Measurements from ENCODE around the gene NFATC1.

DNA sequence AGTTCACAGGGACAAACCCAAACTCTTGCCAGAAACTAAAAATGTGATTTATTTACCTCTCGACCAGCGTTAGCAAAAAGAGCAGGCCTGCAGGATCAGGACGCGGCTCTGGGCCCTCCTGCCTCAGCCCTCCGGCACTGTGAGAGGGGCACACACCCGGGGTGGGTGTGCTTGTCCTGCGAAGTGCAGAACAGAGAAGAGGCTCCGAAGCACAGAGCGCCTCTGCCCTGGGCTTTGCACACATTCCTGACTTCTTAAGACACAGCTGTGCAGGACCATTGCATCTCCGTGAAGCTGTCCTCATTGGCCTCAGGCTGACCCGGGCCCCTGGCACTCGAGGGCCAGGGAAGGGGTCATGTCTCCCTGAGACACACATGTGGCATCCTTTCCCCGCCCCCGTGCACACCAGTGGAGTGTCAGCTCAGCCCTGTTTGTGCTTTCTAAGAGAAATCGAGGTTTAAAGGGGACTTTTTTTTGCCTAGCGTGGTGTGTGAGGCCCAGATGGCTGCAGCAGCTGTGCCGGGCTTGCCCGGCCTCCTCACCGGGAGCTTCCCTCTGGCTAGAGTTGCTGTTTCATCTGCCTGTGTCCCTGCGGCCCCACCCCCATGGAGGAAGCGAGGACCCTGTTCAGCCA, 9.9 kb upstream of the NFATC1 start:
- TF ChIP-seq, protein P1, sequence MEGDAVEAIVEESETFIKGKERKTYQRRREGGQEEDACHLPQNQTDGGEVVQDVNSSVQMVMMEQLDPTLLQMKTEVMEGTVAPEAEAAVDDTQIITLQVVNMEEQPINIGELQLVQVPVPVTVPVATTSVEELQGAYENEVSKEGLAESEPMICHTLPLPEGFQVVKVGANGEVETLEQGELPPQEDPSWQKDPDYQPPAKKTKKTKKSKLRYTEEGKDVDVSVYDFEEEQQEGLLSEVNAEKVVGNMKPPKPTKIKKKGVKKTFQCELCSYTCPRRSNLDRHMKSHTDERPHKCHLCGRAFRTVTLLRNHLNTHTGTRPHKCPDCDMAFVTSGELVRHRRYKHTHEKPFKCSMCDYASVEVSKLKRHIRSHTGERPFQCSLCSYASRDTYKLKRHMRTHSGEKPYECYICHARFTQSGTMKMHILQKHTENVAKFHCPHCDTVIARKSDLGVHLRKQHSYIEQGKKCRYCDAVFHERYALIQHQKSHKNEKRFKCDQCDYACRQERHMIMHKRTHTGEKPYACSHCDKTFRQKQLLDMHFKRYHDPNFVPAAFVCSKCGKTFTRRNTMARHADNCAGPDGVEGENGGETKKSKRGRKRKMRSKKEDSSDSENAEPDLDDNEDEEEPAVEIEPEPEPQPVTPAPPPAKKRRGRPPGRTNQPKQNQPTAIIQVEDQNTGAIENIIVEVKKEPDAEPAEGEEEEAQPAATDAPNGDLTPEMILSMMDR (IDR thresholded peaks at IDR 0.05), result no peak
- no peak for TF ChIP-seq POLR2A (IDR thresholded peaks at IDR 0.05)

Data from esophagus squamous epithelium (tissue), 4 donors.